ENCODE data around the gene APOO. TPM values are rescaled to one million over a fixed set of nuclear protein-coding genes. Genes with fewer than 3 reads are reported as not detected.
A peak's percentile ranks its signal among the peaks of the same experiment; 100 is the strongest.

Gene APOO
- total and polyA plus RNA-seq, 2 of the 13 experiments (the other 11 are each of a cell fraction or from before 2014, with no cell fraction given): 9.7 to 22.1 TPM

DNA sequence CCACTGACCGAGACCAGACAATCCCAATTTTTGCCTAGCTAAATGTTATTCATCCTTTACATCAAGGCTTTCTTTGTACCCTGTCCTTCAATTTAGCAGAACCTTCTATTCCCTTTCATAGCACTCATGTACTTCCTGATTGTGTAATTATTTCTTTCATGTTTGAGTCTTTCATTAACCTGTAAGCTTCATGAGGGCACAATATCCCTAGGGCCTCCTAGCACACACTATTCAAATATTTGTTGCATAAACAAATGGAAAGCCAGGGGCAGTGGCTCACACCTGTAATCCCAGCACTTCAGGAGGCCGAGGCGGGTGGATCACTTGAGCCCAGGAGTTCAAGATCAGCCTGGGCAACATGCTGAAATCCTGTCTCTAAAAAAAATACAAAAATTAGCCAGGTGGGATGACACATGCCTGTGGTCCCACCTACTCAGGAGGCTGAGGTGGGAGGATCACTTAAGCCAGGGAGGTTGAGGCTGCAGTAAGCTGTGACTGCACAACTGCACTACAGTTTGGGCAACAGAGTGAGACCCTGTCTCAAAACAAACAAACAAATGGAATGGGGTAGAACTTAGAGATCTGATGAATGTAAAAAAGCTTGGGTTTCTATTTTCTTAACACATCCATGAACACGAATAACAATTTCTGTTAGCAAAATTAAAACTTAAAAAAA, 65.8 kb downstream of the APOO start (continued):
- TF ChIP-seq MLLT10 (CRISPR knock-in tag; IDR thresholded peaks at IDR 0.05) (no peak), MBD4 (IDR thresholded peaks at IDR 0.05; ENCODE audit: borderline replicate concordance, low read length) (no peak), TCF7 (IDR thresholded peaks at IDR 0.05; ENCODE audit: low read depth) (peak; percentile 92), CHCHD3 (CRISPR knock-in tag; IDR thresholded peaks at IDR 0.05) (no peak), KLF15 (CRISPR knock-in tag; IDR thresholded peaks at IDR 0.05; ENCODE audit: borderline replicate concordance) (no peak), HCFC1 (IDR thresholded peaks at IDR 0.05; ENCODE audit: low read depth, low read length) (no peak), ZNF557 (CRISPR knock-in tag; IDR thresholded peaks at IDR 0.05) (no peak), BORCS8-MEF2B (CRISPR knock-in tag; IDR thresholded peaks at IDR 0.05) (no peak), ZNF577 (CRISPR knock-in tag; IDR thresholded peaks at IDR 0.05; ENCODE audit: borderline replicate concordance, low read depth) (no peak), THYN1 (CRISPR knock-in tag; IDR thresholded peaks at IDR 0.05; ENCODE audit: borderline replicate concordance, low read depth) (no peak), ZSCAN20 (CRISPR knock-in tag; IDR thresholded peaks at IDR 0.05; ENCODE audit: borderline replicate concordance) (no peak), TMF1 (CRISPR knock-in tag; IDR thresholded peaks at IDR 0.05; ENCODE audit: low read depth) (no peak), NFE2L2 (IDR thresholded peaks at IDR 0.05; ENCODE audit: low read length) (no peak), ZNF589 (CRISPR knock-in tag; conservative IDR thresholded peaks at IDR 0.05) (no peak), ZFP36L2 (CRISPR knock-in tag; IDR thresholded peaks at IDR 0.05) (no peak), ZNF709 (CRISPR knock-in tag; IDR thresholded peaks at IDR 0.05) (no peak), PAWR (CRISPR knock-in tag; IDR thresholded peaks at IDR 0.05; ENCODE audit: borderline replicate concordance) (no peak), REXO4 (CRISPR knock-in tag; IDR thresholded peaks at IDR 0.05; ENCODE audit: borderline replicate concordance) (no peak), HNRNPLL (IDR thresholded peaks at IDR 0.05; ENCODE audit: low read depth, low read length, poor library complexity, severe bottlenecking) (no peak), ZNF317 (CRISPR knock-in tag; IDR thresholded peaks at IDR 0.05) (no peak), ZNF713 (CRISPR knock-in tag; IDR thresholded peaks at IDR 0.05) (no peak), HIVEP1 (CRISPR knock-in tag; IDR thresholded peaks at IDR 0.05) (no peak)
- TF ChIP-seq, protein P1, sequence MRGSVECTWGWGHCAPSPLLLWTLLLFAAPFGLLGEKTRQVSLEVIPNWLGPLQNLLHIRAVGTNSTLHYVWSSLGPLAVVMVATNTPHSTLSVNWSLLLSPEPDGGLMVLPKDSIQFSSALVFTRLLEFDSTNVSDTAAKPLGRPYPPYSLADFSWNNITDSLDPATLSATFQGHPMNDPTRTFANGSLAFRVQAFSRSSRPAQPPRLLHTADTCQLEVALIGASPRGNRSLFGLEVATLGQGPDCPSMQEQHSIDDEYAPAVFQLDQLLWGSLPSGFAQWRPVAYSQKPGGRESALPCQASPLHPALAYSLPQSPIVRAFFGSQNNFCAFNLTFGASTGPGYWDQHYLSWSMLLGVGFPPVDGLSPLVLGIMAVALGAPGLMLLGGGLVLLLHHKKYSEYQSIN (CRISPR knock-in tag; IDR thresholded peaks at IDR 0.05; ENCODE audit: borderline replicate concordance): no peak
- TF ChIP-seq, protein P2, sequence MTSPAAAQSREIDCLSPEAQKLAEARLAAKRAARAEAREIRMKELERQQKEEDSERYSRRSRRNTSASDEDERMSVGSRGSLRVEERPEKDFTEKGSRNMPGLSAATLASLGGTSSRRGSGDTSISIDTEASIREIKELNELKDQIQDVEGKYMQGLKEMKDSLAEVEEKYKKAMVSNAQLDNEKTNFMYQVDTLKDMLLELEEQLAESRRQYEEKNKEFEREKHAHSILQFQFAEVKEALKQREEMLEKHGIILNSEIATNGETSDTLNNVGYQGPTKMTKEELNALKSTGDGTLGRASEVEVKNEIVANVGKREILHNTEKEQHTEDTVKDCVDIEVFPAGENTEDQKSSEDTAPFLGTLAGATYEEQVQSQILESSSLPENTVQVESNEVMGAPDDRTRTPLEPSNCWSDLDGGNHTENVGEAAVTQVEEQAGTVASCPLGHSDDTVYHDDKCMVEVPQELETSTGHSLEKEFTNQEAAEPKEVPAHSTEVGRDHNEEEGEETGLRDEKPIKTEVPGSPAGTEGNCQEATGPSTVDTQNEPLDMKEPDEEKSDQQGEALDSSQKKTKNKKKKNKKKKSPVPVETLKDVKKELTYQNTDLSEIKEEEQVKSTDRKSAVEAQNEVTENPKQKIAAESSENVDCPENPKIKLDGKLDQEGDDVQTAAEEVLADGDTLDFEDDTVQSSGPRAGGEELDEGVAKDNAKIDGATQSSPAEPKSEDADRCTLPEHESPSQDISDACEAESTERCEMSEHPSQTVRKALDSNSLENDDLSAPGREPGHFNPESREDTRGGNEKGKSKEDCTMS (CRISPR knock-in tag; conservative IDR thresholded peaks at IDR 0.05): no peak
- TF ChIP-seq, protein P3, sequence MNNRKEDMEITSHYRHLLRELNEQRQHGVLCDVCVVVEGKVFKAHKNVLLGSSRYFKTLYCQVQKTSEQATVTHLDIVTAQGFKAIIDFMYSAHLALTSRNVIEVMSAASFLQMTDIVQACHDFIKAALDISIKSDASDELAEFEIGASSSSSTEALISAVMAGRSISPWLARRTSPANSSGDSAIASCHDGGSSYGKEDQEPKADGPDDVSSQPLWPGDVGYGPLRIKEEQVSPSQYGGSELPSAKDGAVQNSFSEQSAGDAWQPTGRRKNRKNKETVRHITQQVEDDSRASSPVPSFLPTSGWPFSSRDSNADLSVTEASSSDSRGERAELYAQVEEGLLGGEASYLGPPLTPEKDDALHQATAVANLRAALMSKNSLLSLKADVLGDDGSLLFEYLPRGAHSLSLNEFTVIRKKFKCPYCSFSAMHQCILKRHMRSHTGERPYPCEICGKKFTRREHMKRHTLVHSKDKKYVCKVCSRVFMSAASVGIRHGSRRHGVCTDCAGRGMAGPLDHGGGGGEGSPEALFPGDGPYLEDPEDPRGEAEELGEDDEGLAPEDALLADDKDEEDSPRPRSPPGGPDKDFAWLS (CRISPR knock-in tag; IDR thresholded peaks at IDR 0.05; ENCODE audit: borderline replicate concordance): no peak
- TF ChIP-seq, protein P4, sequence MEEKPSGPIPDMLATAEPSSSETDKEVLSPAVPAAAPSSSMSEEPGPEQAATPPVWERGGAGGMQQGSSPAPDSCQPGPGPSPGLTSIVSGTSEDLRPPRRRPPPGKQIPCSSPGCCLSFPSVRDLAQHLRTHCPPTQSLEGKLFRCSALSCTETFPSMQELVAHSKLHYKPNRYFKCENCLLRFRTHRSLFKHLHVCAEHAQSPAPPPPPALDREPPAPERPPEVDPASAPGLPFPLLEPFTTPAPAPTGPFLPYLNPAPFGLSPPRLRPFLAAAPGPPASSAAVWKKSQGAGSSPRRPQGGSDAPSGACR (CRISPR knock-in tag; IDR thresholded peaks at IDR 0.05): no peak
